OCI-LY7 (cell line): ENCODE data around the gene TLX2. TPM values are rescaled to one million over a fixed set of nuclear protein-coding genes. Genes with fewer than 3 reads are reported as not detected.

Experiments
- BruUV-seq: library from RNA; stranded (reverse); fragments of 400-500 nt; replicated peaks from 2 replicates; lab custom pipeline; 2021; lab: Mats Ljungman, UMichigan
- CTCF ChIA-PET: fragments of 300-600 bp; sonication (Branson Sonifier 250); formaldehyde crosslinking; loops from one replicate; lab custom pipeline; 2022; ENCODE audit warnings: antibody characterized with exemption; ENCODE audit not compliant: unreplicated experiment; lab: Charles Lee
- POLR2A ChIA-PET: fragments of 300-600 bp; sonication (Branson Sonifier 250); formaldehyde crosslinking; loops from one replicate; lab custom pipeline; 2022; ENCODE audit warnings: antibody characterized with exemption; lab: Charles Lee
- DNase-seq: peaks from one replicate; pipeline ENCODE4 v3.0.0-alpha.2; 2015; ENCODE audit warnings: low spot score
- H2AFZ ChIP-seq: fragments of 200-600 bp; sonication (generic), shearing (Covaris generic); 2 replicates; pipeline ENCODE4 v1.6.1; 2014; ENCODE audit warnings: mild to moderate bottlenecking, antibody characterized with exemption, low read length, moderate library complexity
- H3K27ac ChIP-seq: fragments of 200-600 bp; sonication (generic); 2 replicates; pipeline ENCODE4 v1.5.1; 2014; ENCODE audit warnings: mixed run types, low read depth, mild to moderate bottlenecking, moderate library complexity, low read length, inconsistent platforms; ENCODE audit not compliant: poor library complexity, severe bottlenecking
- H3K36me3 ChIP-seq: fragments of 200-600 bp; sonication (generic); 2 replicates; pipeline ENCODE4 v1.6.1; 2014; ENCODE audit warnings: mild to moderate bottlenecking, antibody characterized with exemption, low read length, moderate library complexity, mixed read lengths; ENCODE audit not compliant: insufficient read depth
- H3K4me1 ChIP-seq: fragments of 200-600 bp; sonication (generic); 2 replicates; pipeline ENCODE4 v1.5.1; 2014; ENCODE audit warnings: mild to moderate bottlenecking, low read length; ENCODE audit not compliant: insufficient read depth, poor library complexity, severe bottlenecking
- H3K4me2 ChIP-seq: fragments of 200-600 bp; sonication (generic); 2 replicates; pipeline ENCODE4 v1.6.1; 2014; ENCODE audit warnings: mild to moderate bottlenecking, low read length
- H3K4me3 ChIP-seq: fragments of 200-600 bp; sonication (generic); 2 replicates; pipeline ENCODE4 v1.5.1; 2014; ENCODE audit warnings: mild to moderate bottlenecking, low read depth, low read length; ENCODE audit not compliant: poor library complexity, severe bottlenecking
- H3K79me2 ChIP-seq: fragments of 200-600 bp; sonication (generic); 2 replicates; pipeline ENCODE4 v1.6.1; 2016; ENCODE audit warnings: low read depth, mild to moderate bottlenecking, low read length, moderate library complexity, mixed read lengths; ENCODE audit not compliant: insufficient read depth
- H3K9me2 ChIP-seq: fragments of 200-600 bp; sonication (generic); 2 replicates; pipeline ENCODE4 v1.6.1; 2016; ENCODE audit warnings: mild to moderate bottlenecking, low read length, mixed read lengths; ENCODE audit not compliant: insufficient read depth
- H3K9me3 ChIP-seq: fragments of 200-600 bp; sonication (generic); 2 replicates; pipeline ENCODE4 v1.6.1; 2014; ENCODE audit warnings: mild to moderate bottlenecking, mixed run types, low read length, mixed read lengths
- H4K20me1 ChIP-seq: fragments of 200-600 bp; sonication (generic); 2 replicates; pipeline ENCODE4 v1.6.1; 2014; ENCODE audit warnings: mild to moderate bottlenecking, antibody characterized with exemption, low read length, moderate library complexity, mixed read lengths; ENCODE audit not compliant: insufficient read depth
- EZH2phosphoT487 ChIP-seq: fragments of 200-600 bp; sonication (generic); IDR thresholded peaks from 2 replicates; pipeline ENCODE4 v1.6.1; 2018; ENCODE audit warnings: low read depth, borderline replicate concordance, mild to moderate bottlenecking, mixed run types, antibody characterized with exemption, low read length, moderate library complexity, mixed read lengths
- intact Hi-C: fragments of 100-400 bp; cut with micrococcal nuclease; formaldehyde crosslinking; loops from one replicate; pipeline ENCODE4 v1.10.0; 2022; ENCODE audit not compliant: unreplicated experiment
- total RNA-seq, 2 experiments: library from RNA; depleted of rRNA in 1 of 2; stranded (reverse); fragments of >200 nt in 1 of 2; shearing (Covaris generic) in 1 of 2; gene quantifications; 2 replicates each; pipeline ENCODE4 v1.2.3, GENCODE V29; 2014 to 2022
- TF ChIP-seq, protein P1 (sequence below): fragments of 200-600 bp; sonication (generic); conservative IDR thresholded peaks from 2 replicates; pipeline ENCODE4 v1.5.1; 2014; ENCODE audit warnings: mild to moderate bottlenecking, antibody characterized with exemption, low read length, moderate library complexity, mixed read lengths

The TLX2 gene
- total RNA-seq, 2 experiments from 2014 or later, result not detected

- ChIA-PET POLR2A (interaction anchor here (0.6 to 2.6 kb wide), 9 partner anchors 20 to 66 kb away, joined by 3 to 14 read pairs (median 4); partner anchors contain the start of genes CCDC142, MRPL53 and TTC31), CTCF (interaction anchor here (3.6 kb wide), 1 partner anchor 47 kb away, joined by 18 read pairs; the partner anchor contains the start of genes CCDC142 and TTC31)
- TF ChIP-seq EZH2phosphoT487, result no peak
- TF ChIP-seq, protein P1, sequence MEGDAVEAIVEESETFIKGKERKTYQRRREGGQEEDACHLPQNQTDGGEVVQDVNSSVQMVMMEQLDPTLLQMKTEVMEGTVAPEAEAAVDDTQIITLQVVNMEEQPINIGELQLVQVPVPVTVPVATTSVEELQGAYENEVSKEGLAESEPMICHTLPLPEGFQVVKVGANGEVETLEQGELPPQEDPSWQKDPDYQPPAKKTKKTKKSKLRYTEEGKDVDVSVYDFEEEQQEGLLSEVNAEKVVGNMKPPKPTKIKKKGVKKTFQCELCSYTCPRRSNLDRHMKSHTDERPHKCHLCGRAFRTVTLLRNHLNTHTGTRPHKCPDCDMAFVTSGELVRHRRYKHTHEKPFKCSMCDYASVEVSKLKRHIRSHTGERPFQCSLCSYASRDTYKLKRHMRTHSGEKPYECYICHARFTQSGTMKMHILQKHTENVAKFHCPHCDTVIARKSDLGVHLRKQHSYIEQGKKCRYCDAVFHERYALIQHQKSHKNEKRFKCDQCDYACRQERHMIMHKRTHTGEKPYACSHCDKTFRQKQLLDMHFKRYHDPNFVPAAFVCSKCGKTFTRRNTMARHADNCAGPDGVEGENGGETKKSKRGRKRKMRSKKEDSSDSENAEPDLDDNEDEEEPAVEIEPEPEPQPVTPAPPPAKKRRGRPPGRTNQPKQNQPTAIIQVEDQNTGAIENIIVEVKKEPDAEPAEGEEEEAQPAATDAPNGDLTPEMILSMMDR, result no peak
- peaks cover 37% of the 10 kb centered on the region for H3K79me2 ChIP-seq
- no TSS peak for BruUV-seq
- peaks cover 5% of the 10 kb centered on the region; the same call in 1 of the 2 replicates for H4K20me1 ChIP-seq
- H3K9me2 ChIP-seq, result no peaks in the 10 kb centered on the region
- H3K9me3 ChIP-seq, result no peaks in the 10 kb centered on the region
- peaks cover 70% of the 10 kb centered on the region for H3K36me3 ChIP-seq
- peak within 1 kb of the TSS; percentile 67 for H3K27ac ChIP-seq
- peak within 1 kb of the TSS; percentile 95 for H3K4me2 ChIP-seq
- DNase-seq, result peak; percentile 99
- peak within 1 kb of the TSS; percentile 77 for H2AFZ ChIP-seq
- H3K4me1 ChIP-seq, result peaks cover 33% of the 10 kb centered on the region
- intact Hi-C loops, result loop anchor here (1.0 kb wide), 5 partner anchors 22 to 108 kb away; partner anchors contain the start of genes C2orf81, PCGF1, TTC31 and WDR54
- H3K4me3 ChIP-seq, result peak within 1 kb of the TSS; percentile 98
Measured at GRCh38 chr2:74529357-74530238, 15.3 kb downstream of the TLX2 start, which contains the start of the genes AUP1 and HTRA2. TSS of gene AUP1 (minus strand) at chr2:74529706. CDS start at chr2:74529629, 77 bp downstream. TSS of gene HTRA2 (plus strand) at chr2:74529933. CDS start at chr2:74530007, 74 bp downstream.

GRCh38 chr2:74530239-74531187 is 16.3 kb downstream of the TLX2 start:
- ChIA-PET POLR2A (interaction anchor here (0.5 to 2.6 kb wide), 11 partner anchors 8 to 56 kb away, joined by 3 to 14 read pairs (median 4); partner anchors contain the start of genes CCDC142 and TTC31), CTCF (interaction anchor here (0.6 to 3.6 kb wide), 5 partner anchors 24 to 60 kb away, joined by 3 to 18 read pairs (median 4); partner anchors contain the start of genes CCDC142 and TTC31)
- BruUV-seq, result no TSS peak
- H4K20me1 ChIP-seq, result peaks cover 5% of the 10 kb centered on the region; the same call in 1 of the 2 replicates
- peak; percentile 60 for DNase-seq
- TF ChIP-seq, protein P1, result no peak
- no peak for TF ChIP-seq EZH2phosphoT487
- peak overlapping the region; percentile 67 for H3K27ac ChIP-seq
- H3K9me3 ChIP-seq, result no peaks in the 10 kb centered on the region
- H3K4me3 ChIP-seq, result peak overlapping the region; percentile 98
- H3K79me2 ChIP-seq, result peaks cover 37% of the 10 kb centered on the region
- H3K9me2 ChIP-seq, result no peaks in the 10 kb centered on the region
- H3K4me1 ChIP-seq, result peaks cover 33% of the 10 kb centered on the region
- peak overlapping the region; percentile 85 for H3K4me2 ChIP-seq
- H2AFZ ChIP-seq, result peak overlapping the region; percentile 77
- peaks cover 64% of the 10 kb centered on the region for H3K36me3 ChIP-seq
- intact Hi-C loops, result loop anchor here (1.0 kb wide), 1 partner anchor 57 kb away; no protein-coding TSS in a partner anchor
